ENCODE results near the gene GFI1B. TPM values are rescaled to one million over a fixed set of nuclear protein-coding genes. Genes with fewer than 3 reads are reported as not detected.

Gene GFI1B
- total RNA-seq, 1 donor from 2014 or later: not detected

DNA sequence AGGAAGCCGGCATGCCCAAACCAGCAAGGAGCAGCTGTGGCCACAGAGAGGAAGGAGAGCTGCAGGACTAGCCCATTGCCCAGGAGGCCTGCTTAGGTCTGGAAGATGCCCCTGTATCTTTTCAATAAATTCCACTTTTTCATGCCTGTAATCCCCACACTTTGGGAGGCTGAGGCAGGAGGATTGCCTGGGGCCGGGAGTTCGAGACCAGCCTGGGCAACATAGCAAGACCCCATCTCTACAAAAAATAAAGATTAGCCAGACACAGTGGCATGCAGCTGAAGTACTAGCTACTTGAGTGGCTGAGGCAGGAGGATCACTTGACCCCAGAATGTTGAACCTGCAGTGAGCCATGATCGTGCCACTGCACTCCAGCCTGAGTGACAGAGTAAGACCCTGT lies 28.8 kb upstream of the GFI1B start:
- FAIRE-seq (no peak), DNase-seq (ENCODE audit: low read depth) (no peak)
- Mint-ChIP-seq H3K27ac (ENCODE audit: unreplicated experiment) (no peak overlapping the region), H3K4me1 (ENCODE audit: low read depth, unreplicated experiment) (peaks cover 18% of the 10 kb centered on the region), H3K9me3 (ENCODE audit: unreplicated experiment) (no peaks in the 10 kb centered on the region), H3K4me3 (ENCODE audit: unreplicated experiment) (peak overlapping the region; percentile 45), H3K27me3 (ENCODE audit: low read depth, unreplicated experiment) (peaks cover 7% of the 10 kb centered on the region), H3K36me3 (ENCODE audit: low read depth, unreplicated experiment) (no peaks in the 10 kb centered on the region)
- Histone ChIP-seq H3K36me3 (ENCODE audit: insufficient read depth, low read length) (no peaks in the 10 kb centered on the region), H3K79me2 (ENCODE audit: insufficient read depth, low read length) (no peaks in the 10 kb centered on the region), H4K20me1 (ENCODE audit: insufficient read depth, low read length) (no peaks in the 10 kb centered on the region), H3K9me3 (ENCODE audit: insufficient read depth, low read depth, low read length) (no peaks in the 10 kb centered on the region), H3K4me1 (ENCODE audit: insufficient read depth, low read length) (peaks cover 17% of the 10 kb centered on the region), H3K4me2 (ENCODE audit: low read length) (no peak overlapping the region), H3K4me3 (ENCODE audit: insufficient read depth, low read depth, low read length) (no peak overlapping the region), H3K9ac (ENCODE audit: low read length) (no peak overlapping the region), H3K27me3 (ENCODE audit: insufficient read depth, low read length) (no peaks in the 10 kb centered on the region), H3K27ac (ENCODE audit: low read depth, low read length) (no peak overlapping the region), H2AFZ (ENCODE audit: low read depth, low read length) (no peak overlapping the region)
- TF ChIP-seq, protein P1, sequence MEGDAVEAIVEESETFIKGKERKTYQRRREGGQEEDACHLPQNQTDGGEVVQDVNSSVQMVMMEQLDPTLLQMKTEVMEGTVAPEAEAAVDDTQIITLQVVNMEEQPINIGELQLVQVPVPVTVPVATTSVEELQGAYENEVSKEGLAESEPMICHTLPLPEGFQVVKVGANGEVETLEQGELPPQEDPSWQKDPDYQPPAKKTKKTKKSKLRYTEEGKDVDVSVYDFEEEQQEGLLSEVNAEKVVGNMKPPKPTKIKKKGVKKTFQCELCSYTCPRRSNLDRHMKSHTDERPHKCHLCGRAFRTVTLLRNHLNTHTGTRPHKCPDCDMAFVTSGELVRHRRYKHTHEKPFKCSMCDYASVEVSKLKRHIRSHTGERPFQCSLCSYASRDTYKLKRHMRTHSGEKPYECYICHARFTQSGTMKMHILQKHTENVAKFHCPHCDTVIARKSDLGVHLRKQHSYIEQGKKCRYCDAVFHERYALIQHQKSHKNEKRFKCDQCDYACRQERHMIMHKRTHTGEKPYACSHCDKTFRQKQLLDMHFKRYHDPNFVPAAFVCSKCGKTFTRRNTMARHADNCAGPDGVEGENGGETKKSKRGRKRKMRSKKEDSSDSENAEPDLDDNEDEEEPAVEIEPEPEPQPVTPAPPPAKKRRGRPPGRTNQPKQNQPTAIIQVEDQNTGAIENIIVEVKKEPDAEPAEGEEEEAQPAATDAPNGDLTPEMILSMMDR (IDR thresholded peaks at IDR 0.05; ENCODE audit: insufficient read depth, low read depth, low read length): no peak
- no peak for TF ChIP-seq EZH2 (IDR thresholded peaks at IDR 0.05; ENCODE audit: insufficient read depth, low read length)

- no peak overlapping the region for H3K4me3 ChIP-seq (ENCODE audit: insufficient read depth, low read depth, low read length)
- FAIRE-seq: no peak
These were observed 23.4 kb upstream of the GFI1B start for GRCh38 chr9:132955123-132955522.

DNA sequence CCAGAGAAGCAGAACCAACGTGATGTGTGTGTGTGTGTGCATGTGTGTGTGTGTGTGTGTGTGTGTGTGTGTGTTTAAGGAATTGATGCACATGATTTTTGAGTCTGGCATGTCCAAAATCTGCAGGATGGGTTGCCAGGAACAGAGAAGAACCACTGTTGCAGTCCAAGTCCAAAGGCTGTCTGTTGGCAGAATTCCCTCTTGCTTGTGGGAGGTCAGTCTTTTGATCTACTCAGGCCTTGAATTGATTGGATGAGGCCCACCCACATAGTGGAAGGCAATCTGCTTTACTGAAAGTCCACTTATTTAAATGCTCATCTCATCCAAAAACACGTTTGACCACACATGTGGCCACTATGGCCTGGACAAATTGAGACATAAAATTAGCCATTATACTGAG lies 22.7 kb upstream of the GFI1B start:
- Histone ChIP-seq H3K27me3 (ENCODE audit: insufficient read depth, low read length) (peaks cover under 1% of the 10 kb centered on the region), H3K36me3 (ENCODE audit: insufficient read depth, low read length) (no peaks in the 10 kb centered on the region), H3K4me2 (ENCODE audit: low read length) (no peak overlapping the region), H3K9me3 (ENCODE audit: insufficient read depth, low read depth, low read length) (no peaks in the 10 kb centered on the region), H3K4me3 (ENCODE audit: insufficient read depth, low read depth, low read length) (no peak overlapping the region), H3K27ac (ENCODE audit: low read depth, low read length) (no peak overlapping the region), H4K20me1 (ENCODE audit: insufficient read depth, low read length) (no peaks in the 10 kb centered on the region), H3K9ac (ENCODE audit: low read length) (no peak overlapping the region), H3K4me1 (ENCODE audit: insufficient read depth, low read length) (no peaks in the 10 kb centered on the region), H2AFZ (ENCODE audit: low read depth, low read length) (no peak overlapping the region), H3K79me2 (ENCODE audit: insufficient read depth, low read length) (no peaks in the 10 kb centered on the region)
- Mint-ChIP-seq H3K27me3 (ENCODE audit: low read depth, unreplicated experiment) (peaks cover 15% of the 10 kb centered on the region), H3K4me1 (ENCODE audit: low read depth, unreplicated experiment) (no peaks in the 10 kb centered on the region), H3K27ac (ENCODE audit: unreplicated experiment) (no peak overlapping the region), H3K4me3 (ENCODE audit: unreplicated experiment) (no peak overlapping the region), H3K9me3 (ENCODE audit: unreplicated experiment) (peaks cover 15% of the 10 kb centered on the region), H3K36me3 (ENCODE audit: low read depth, unreplicated experiment) (peaks cover 1% of the 10 kb centered on the region)
- FAIRE-seq (no peak), DNase-seq (ENCODE audit: low read depth) (no peak)
- no peak for TF ChIP-seq EZH2 (IDR thresholded peaks at IDR 0.05; ENCODE audit: insufficient read depth, low read length)
- TF ChIP-seq, protein P1 (IDR thresholded peaks at IDR 0.05; ENCODE audit: insufficient read depth, low read depth, low read length): no peak

More at GRCh38 chr9:132955123-132955522, 23.4 kb upstream of the GFI1B start:
- Histone ChIP-seq H3K36me3 (ENCODE audit: insufficient read depth, low read length) (no peaks in the 10 kb centered on the region), H3K9me3 (ENCODE audit: insufficient read depth, low read depth, low read length) (no peaks in the 10 kb centered on the region), H2AFZ (ENCODE audit: low read depth, low read length) (no peak overlapping the region), H3K27me3 (ENCODE audit: insufficient read depth, low read length) (no peaks in the 10 kb centered on the region), H3K79me2 (ENCODE audit: insufficient read depth, low read length) (no peaks in the 10 kb centered on the region), H4K20me1 (ENCODE audit: insufficient read depth, low read length) (no peaks in the 10 kb centered on the region), H3K4me1 (ENCODE audit: insufficient read depth, low read length) (no peaks in the 10 kb centered on the region), H3K4me2 (ENCODE audit: low read length) (no peak overlapping the region), H3K9ac (ENCODE audit: low read length) (no peak overlapping the region), H3K27ac (ENCODE audit: low read depth, low read length) (no peak overlapping the region)
- TF ChIP-seq, protein P1 (IDR thresholded peaks at IDR 0.05; ENCODE audit: insufficient read depth, low read depth, low read length): no peak
- TF ChIP-seq EZH2 (IDR thresholded peaks at IDR 0.05; ENCODE audit: insufficient read depth, low read length): no peak
- no peak overlapping the region for H3K4me3 Mint-ChIP-seq (ENCODE audit: unreplicated experiment)
- H3K36me3 Mint-ChIP-seq (ENCODE audit: low read depth, unreplicated experiment): peaks cover 1% of the 10 kb centered on the region
- peaks cover 13% of the 10 kb centered on the region for H3K27me3 Mint-ChIP-seq (ENCODE audit: low read depth, unreplicated experiment)
- no peaks in the 10 kb centered on the region for H3K4me1 Mint-ChIP-seq (ENCODE audit: low read depth, unreplicated experiment)
- no peak overlapping the region for H3K27ac Mint-ChIP-seq (ENCODE audit: unreplicated experiment)
- H3K9me3 Mint-ChIP-seq (ENCODE audit: unreplicated experiment): peaks cover 14% of the 10 kb centered on the region
- DNase-seq (ENCODE audit: low read depth): no peak
